ENCODE measurements around the gene CCDC88C. TPM values are rescaled to one million over a fixed set of nuclear protein-coding genes. Genes with fewer than 3 reads are reported as not detected.
A peak's percentile ranks its signal among the peaks of the same experiment; 100 is the strongest.

CCDC88C gene
- total RNA-seq, 2 experiments from 2014 or later = 269 to 287 TPM

- Mint-ChIP-seq H3K9me3 (no peaks in the 10 kb centered on the region), H3K4me3 (peak overlapping the region; percentile 78), H3K27ac (peak overlapping the region; percentile 98), H3K27me3 (no peaks in the 10 kb centered on the region), H3K36me3 (ENCODE audit: low read depth) (peaks cover 55% of the 10 kb centered on the region), H3K4me1 (ENCODE audit: low read depth) (peaks cover 91% of the 10 kb centered on the region)
- TF ChIP-seq CTCF (IDR thresholded peaks at IDR 0.05) = no peak
- Histone ChIP-seq H3K4me3 (ENCODE audit: low read length) (peak overlapping the region; percentile 67), H3K36me3 (ENCODE audit: insufficient read depth, low read length) (peaks cover 28% of the 10 kb centered on the region), H3K27ac (ENCODE audit: low read depth in 1 of 2, low read length in 2 of 2) (peak overlapping the region; percentile 26 to 66), H3K9me3 (ENCODE audit: control insufficient read depth in 1 of 2, insufficient read depth in 1 of 2, low read length in 2 of 2) (no peaks in the 10 kb centered on the region), H3K4me1 (ENCODE audit: insufficient read depth, low read length) (peaks cover 98% of the 10 kb centered on the region), H3K27me3 (ENCODE audit: control insufficient read depth in 1 of 2, insufficient read depth in 2 of 2, low read length in 2 of 2) (no peaks in the 10 kb centered on the region)
- no peak for DNase-seq
- CTCF ChIA-PET = interaction anchor here (0.6 to 6.1 kb wide), 11 partner anchors 11 to 407 kb away, joined by 3 to 62 read pairs (median 3); partner anchors contain the start of gene CCDC88C
- ATAC-seq (ENCODE audit: poor library complexity) = no peak
- intact Hi-C loops (cut with DNase I, micrococcal nuclease) = loop anchor here (1.0 to 2.0 kb wide), 2 partner anchors 15 kb away; no protein-coding TSS in a partner anchor
- POLR2A ChIA-PET = interaction anchor here (0.7 to 12.9 kb wide), 18 partner anchors 9 to 475 kb away, joined by 3 to 294 read pairs (median 6); partner anchors contain the start of genes CCDC88C and GPR68
These were observed 19.5 kb downstream of the CCDC88C start for GRCh38 chr14:91397965-91398591.

- DNase-seq (peak in 13 of 14 experiments; percentile 48 to 87 (median 64)), ATAC-seq (ENCODE audit: poor library complexity) (peak; percentile 76)
- H3K27me3 ChIP-seq (ENCODE audit: control insufficient read depth in 1 of 2, insufficient read depth in 2 of 2, low read length in 2 of 2) = no peaks in the 10 kb centered on the region
- POLR2A ChIA-PET = interaction anchor here (0.7 to 12.9 kb wide), 19 partner anchors 9 to 476 kb away, joined by 3 to 294 read pairs (median 5); partner anchors contain the start of genes CCDC88C and GPR68
- H3K27ac ChIP-seq (ENCODE audit: low read depth in 1 of 2, low read length in 2 of 2) = peak overlapping the region; percentile 26 to 66
- intact Hi-C loops (cut with DNase I, micrococcal nuclease) = loop anchor here in 1 of 2 experiments (1.0 kb wide), 1 partner anchor 16 kb away; no protein-coding TSS in a partner anchor
- Mint-ChIP-seq H3K27me3 (no peaks in the 10 kb centered on the region), H3K27ac (peak overlapping the region; percentile 98), H3K9me3 (no peaks in the 10 kb centered on the region), H3K4me3 (peak overlapping the region; percentile 78), H3K36me3 (ENCODE audit: low read depth) (peaks cover 48% of the 10 kb centered on the region), H3K4me1 (ENCODE audit: low read depth) (peaks cover 90% of the 10 kb centered on the region)
- H3K4me3 ChIP-seq (ENCODE audit: low read length) = peak overlapping the region; percentile 67
- H3K36me3 ChIP-seq (ENCODE audit: insufficient read depth, low read length) = peaks cover 24% of the 10 kb centered on the region
- no peaks in the 10 kb centered on the region for H3K9me3 ChIP-seq (ENCODE audit: control insufficient read depth in 1 of 2, insufficient read depth in 1 of 2, low read length in 2 of 2)
- H3K4me1 ChIP-seq (ENCODE audit: insufficient read depth, low read length) = peaks cover 98% of the 10 kb centered on the region
- CTCF ChIA-PET = interaction anchor here (1.0 to 6.1 kb wide), 6 partner anchors 10 to 74 kb away, joined by 3 to 62 read pairs (median 4); partner anchors contain the start of gene CCDC88C
- TF ChIP-seq CTCF (IDR thresholded peaks at IDR 0.05) = no peak
These were observed 20.4 kb downstream of the CCDC88C start for GRCh38 chr14:91396959-91397815.

GRCh38 chr14:91396013-91396660 lies 21.5 kb downstream of the CCDC88C start:
- H3K4me3 ChIP-seq (ENCODE audit: low read length) = no peak overlapping the region
- no peak for ATAC-seq (ENCODE audit: poor library complexity)
- intact Hi-C loops (cut with DNase I, micrococcal nuclease) = no loop called here

More at GRCh38 chr14:91396013-91396660, 21.5 kb downstream of the CCDC88C start:
- Mint-ChIP-seq H3K9me3 (no peaks in the 10 kb centered on the region), H3K27me3 (no peaks in the 10 kb centered on the region), H3K36me3 (ENCODE audit: low read depth) (peaks cover 54% of the 10 kb centered on the region), H3K27ac (peak overlapping the region; percentile 98), H3K4me1 (ENCODE audit: low read depth) (peaks cover 93% of the 10 kb centered on the region), H3K4me3 (peak overlapping the region; percentile 78)
- peaks cover 98% of the 10 kb centered on the region for H3K4me1 ChIP-seq (ENCODE audit: insufficient read depth, low read length)
- H3K9me3 ChIP-seq (ENCODE audit: control insufficient read depth in 1 of 2, insufficient read depth in 1 of 2, low read length in 2 of 2) = no peaks in the 10 kb centered on the region
- H3K27ac ChIP-seq (ENCODE audit: low read depth in 1 of 2, low read length in 2 of 2) = peak overlapping the region; percentile 26 to 66
- peaks cover 24% of the 10 kb centered on the region for H3K36me3 ChIP-seq (ENCODE audit: insufficient read depth, low read length)
- H3K27me3 ChIP-seq (ENCODE audit: control insufficient read depth in 1 of 2, insufficient read depth in 2 of 2, low read length in 2 of 2) = no peaks in the 10 kb centered on the region
- POLR2A ChIA-PET = interaction anchor here (1.4 to 12.9 kb wide), 4 partner anchors 11 to 23 kb away, joined by 3 to 294 read pairs (median 34); partner anchors contain the start of gene CCDC88C
- TF ChIP-seq CTCF (IDR thresholded peaks at IDR 0.05) = no peak
- CTCF ChIA-PET = interaction anchor here (0.8 to 0.9 kb wide), 2 partner anchors 22 to 72 kb away, joined by 3 to 4 read pairs; partner anchors contain the start of gene CCDC88C
- peak in 1 of 14 experiments; percentile 33 for DNase-seq
